ENCODE data around the gene AURKAIP1. TPM values are rescaled to one million over a fixed set of nuclear protein-coding genes. Genes with fewer than 3 reads are reported as not detected.

The AURKAIP1 gene
- total and polyA plus RNA-seq, 9 of the 15 experiments (the other 6 are each of a cell fraction or from before 2014, with no cell fraction given), result 7.8 to 478 (median 92.0) TPM

GRCh38 chr1:1418464-1419362 lies 43.7 kb upstream of the AURKAIP1 start:
- H2AFZ ChIP-seq (ENCODE audit: low read depth, low read length), result no peak overlapping the region
- no peak for ATAC-seq
- no peak overlapping the region; a peak in 1 of 4 replicates for H3K9ac ChIP-seq (ENCODE audit: insufficient read depth in 1 of 2, low read depth in 2 of 2, low read length in 2 of 2)
- H3K27me3 ChIP-seq (ENCODE audit: control insufficient read depth in 2 of 2, insufficient read depth in 2 of 2, low read length in 2 of 2), result no peaks in the 10 kb centered on the region
- H3K27ac ChIP-seq (ENCODE audit: extremely low read depth, low read depth, low read length), result no peak overlapping the region
- no peak for FAIRE-seq
- no peak for DNase-seq (ENCODE audit: extremely low read depth in 1 of 4, low spot score in 3 of 4)
- 74% methylated on average over 26 of the region's 26 CpGs for WGBS (ENCODE audit: insufficient coverage, low coverage, missing lambda C conversion rate)
- H3K4me3 ChIP-seq, result no peak overlapping the region
- CTCF ChIA-PET (ENCODE audit: low intra/inter-chr PET ratio), result no interaction called here
- no peaks in the 10 kb centered on the region for H3K9me1 ChIP-seq (ENCODE audit: control insufficient read depth, insufficient read depth, low read length)
- H4K20me1 ChIP-seq (replicated peaks; ENCODE audit: control insufficient read depth, insufficient read depth, low read length), result no peaks in the 10 kb centered on the region
- POLR2A ChIA-PET, result interaction anchor here (0.6 kb wide), 1 partner anchor 20 kb away, joined by 5 read pairs; no protein-coding TSS in a partner anchor
- intact Hi-C loops (cut with micrococcal nuclease) (no loop called here), in situ Hi-C loops (cut with MboI) (no loop called here)
- BruUV-seq (replicated peaks), result no TSS peak
- TF ChIP-seq, protein P1, sequence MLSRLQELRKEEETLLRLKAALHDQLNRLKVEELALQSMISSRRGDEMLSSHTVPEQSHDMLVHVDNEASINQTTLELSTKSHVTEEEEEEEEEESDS (CRISPR knock-in tag; IDR thresholded peaks at IDR 0.05), result no peak
- no peak for TF ChIP-seq FOXO4 (CRISPR knock-in tag; IDR thresholded peaks at IDR 0.05)
- no peak for TF ChIP-seq ZNF140 (CRISPR knock-in tag; IDR thresholded peaks at IDR 0.05)
- TF ChIP-seq NFE2 (IDR thresholded peaks at IDR 0.05; ENCODE audit: low read depth), result no peak
- TF ChIP-seq CBFA2T3 (IDR thresholded peaks at IDR 0.05), result no peak
- TF ChIP-seq DMBX1 (CRISPR knock-in tag; IDR thresholded peaks at IDR 0.05; ENCODE audit: borderline replicate concordance), result no peak
- peaks cover 3 to 25% of the 10 kb centered on the region in 2 experiments; a peak in 4 of 5 replicates for H3K4me1 ChIP-seq (replicated peaks in 1 of 2; ENCODE audit: control insufficient read depth in 2 of 2, insufficient read depth in 2 of 2, low read length in 2 of 2)
- H3K36me3 ChIP-seq (ENCODE audit: control insufficient read depth, insufficient read depth, low read length), result no peaks in the 10 kb centered on the region
- H3K9me3 ChIP-seq (replicated peaks; ENCODE audit: control insufficient read depth, insufficient read depth, low read depth, low read length), result 0 out of 2 replicates have a peak, but pooled peaks cover 1% of the 10 kb centered on the region
- no peak overlapping the region for H3K4me2 ChIP-seq (ENCODE audit: insufficient read depth, low read length)
- no peaks in the 10 kb centered on the region for H3K79me2 ChIP-seq (ENCODE audit: control insufficient read depth, insufficient read depth, low read length)

Data from K562 (cell line).